Naive thymus-derived CD4-positive, alpha-beta T cell (primary cell): ENCODE measurements around the gene ABCB9. TPM values are rescaled to one million over a fixed set of nuclear protein-coding genes. Genes with fewer than 3 reads are reported as not detected.
"Not testable (repeated sequence)": the region's sequence is repeated elsewhere in the genome, so short reads cannot be mapped to it uniquely, and the experiment has no call there.

Source experiments
- ATAC-seq: fragments of 150-1000 bp; cut with Tn5 transposase; 2 replicates; pipeline ENCODE4 v1.10.0; 2021; ENCODE audit warnings: mild to moderate bottlenecking, moderate library complexity
- CTCF ChIA-PET: fragments of 350-600 bp; sonication (Branson Sonifier 250); formaldehyde crosslinking; loops from one replicate; lab custom pipeline; 2021; ENCODE audit warnings: antibody characterized with exemption; lab: Charles Lee
- POLR2A ChIA-PET: fragments of 350-600 bp; sonication (Branson Sonifier 250); formaldehyde crosslinking; loops from one replicate; lab custom pipeline; 2021; ENCODE audit warnings: antibody characterized with exemption, inconsistent platforms; lab: Charles Lee
- DNase-seq, 9 donors: peaks; one replicate each; pipeline versions ENCODE4 v3.0.0 to v3.0.0-alpha.2; 2020 to 2022; ENCODE audit warnings: mixed read lengths in 1 of 9
- H3K27ac ChIP-seq: one replicate; pipeline ENCODE4 v1.7.0; 2013; ENCODE audit warnings: mild to moderate bottlenecking, low read depth, low read length, moderate library complexity
- H3K27me3 ChIP-seq, 2 donors: one replicate each; pipeline ENCODE4 v1.7.0; 2013; ENCODE audit warnings: low read length in 2 of 2, mild to moderate bottlenecking in 2 of 2, moderate library complexity in 2 of 2; ENCODE audit not compliant: control insufficient read depth in 2 of 2, insufficient read depth in 2 of 2
- H3K36me3 ChIP-seq, 3 experiments: 1 replicate in 2 of 3; 2 replicates in 1 of 3; pipeline ENCODE4 v1.7.0; 2013; ENCODE audit warnings: low read length in 3 of 3, mild to moderate bottlenecking in 3 of 3, moderate library complexity in 1 of 3; ENCODE audit not compliant: insufficient read depth in 3 of 3, control insufficient read depth in 2 of 3
- H3K4me1 ChIP-seq, 2 donors: one replicate each; pipeline ENCODE4 v1.7.0; 2013; ENCODE audit warnings: low read length in 2 of 2, mild to moderate bottlenecking in 2 of 2, moderate library complexity in 1 of 2; ENCODE audit not compliant: control insufficient read depth in 2 of 2, insufficient read depth in 2 of 2
- H3K4me3 ChIP-seq: 2 replicates; pipeline ENCODE4 v1.7.0; 2013; ENCODE audit warnings: mild to moderate bottlenecking, low read length
- H3K9me3 ChIP-seq, 3 experiments: 1 replicate in 2 of 3; 2 replicates in 1 of 3; pipeline ENCODE4 v1.7.0; 2013; ENCODE audit warnings: low read length in 3 of 3; ENCODE audit not compliant: control insufficient read depth in 2 of 3
- H3K27ac Mint-ChIP-seq, 9 donors: one replicate each; pipeline ENCODE4 v1.8.0; 2020 to 2022; ENCODE audit warnings: mixed read lengths in 9 of 9, mild to moderate bottlenecking in 8 of 9, moderate library complexity in 5 of 9, inconsistent platforms in 2 of 9
- H3K27me3 Mint-ChIP-seq, 5 donors: one replicate each; pipeline ENCODE4 v1.8.0; 2021 to 2022; ENCODE audit warnings: mixed read lengths in 5 of 5, mild to moderate bottlenecking in 1 of 5
- H3K36me3 Mint-ChIP-seq, 5 donors: one replicate each; pipeline ENCODE4 v1.8.0; 2020 to 2022; ENCODE audit warnings: mixed read lengths in 5 of 5, mild to moderate bottlenecking in 3 of 5, inconsistent platforms in 1 of 5
- H3K4me1 Mint-ChIP-seq, 7 donors: one replicate each; pipeline ENCODE4 v1.8.0; 2020 to 2022; ENCODE audit warnings: mixed read lengths in 7 of 7, mild to moderate bottlenecking in 3 of 7, inconsistent platforms in 1 of 7
- H3K4me3 Mint-ChIP-seq, 10 donors: one replicate each; pipeline ENCODE4 v1.8.0; 2020 to 2022; ENCODE audit warnings: mild to moderate bottlenecking in 10 of 10, mixed read lengths in 10 of 10, moderate library complexity in 6 of 10, inconsistent platforms in 2 of 10
- H3K9me3 Mint-ChIP-seq, 11 donors: one replicate each; pipeline ENCODE4 v1.8.0; 2020 to 2022; ENCODE audit warnings: mixed read lengths in 11 of 11, mild to moderate bottlenecking in 4 of 11, inconsistent platforms in 1 of 11, moderate library complexity in 1 of 11
- intact Hi-C, 2 donors: fragments of 100-400 bp; cut with micrococcal nuclease; formaldehyde crosslinking; loops; one replicate each; pipeline ENCODE4 v1.15.1; 2023
- polyA plus RNA-seq, 2 donors: library from polyadenylated mRNA; unstranded; fragments of 300-500 nt; fragmentation: Illumina TruSeq; gene quantifications; one replicate each; pipeline ENCODE4 v1.2.3, GENCODE V29; 2021
- total RNA-seq, 6 experiments: library from RNA in 5 of 6; stranded (reverse) in 5 of 6; gene quantifications; 1 replicate in 5 of 6; 2 replicates in 1 of 6; pipeline ENCODE4 v1.2.3 and lab custom pipeline; 2021 to 2026

Gene ABCB9
- total RNA-seq (1 to 10 TPM; 6.2 to 8.9 (median 7.1) TPM), polyA plus RNA-seq (1 to 10 TPM in 1 of 2 donors, under 1 TPM in 1; 0.74 to 1.5 TPM), total RNA-seq (lab: John Stamatoyannopoulos, UW) (13.2 reads per million, percentile 41 among the genes with 10 or more reads in this experiment)

- Mint-ChIP-seq H3K27ac (peak within 1 kb of the TSS in 8 of 9 donors; percentile 22 to 90 (median 70)), H3K4me3 (peak within 1 kb of the TSS; percentile 47 to 84 (median 76)), H3K27me3 (no peaks in the 10 kb centered on the region), H3K36me3 (no peaks in the 10 kb centered on the region), H3K9me3 (peaks cover 0 to 2% (median 0%) of the 10 kb centered on the region in 11 donors), H3K4me1 (peaks cover 5 to 20% (median 12%) of the 10 kb centered on the region in 7 donors)
- Histone ChIP-seq H3K27ac (peak within 1 kb of the TSS; percentile 67), H3K4me3 (peak within 1 kb of the TSS; percentile 80), H3K4me1 (peaks cover 10 to 15% of the 10 kb centered on the region in 2 donors), H3K36me3 (no peaks in the 10 kb centered on the region), H3K27me3 (no peaks in the 10 kb centered on the region), H3K9me3 (no peaks in the 10 kb centered on the region)
- intact Hi-C loops, result loop anchor here (1.0 to 10.0 kb wide), 8 partner anchors 8 to 1601 kb away; partner anchors contain the start of genes ARL6IP4 (in 1 of the 2), MPHOSPH9 (in 1 of the 2), MTRFR (in 1 of the 2) and NCOR2 (in 1 of the 2)
- ATAC-seq (peak; percentile 99), DNase-seq (peak; percentile 78 to 95 (median 85))
- ChIA-PET CTCF (no interaction called here), POLR2A (interaction anchor here (0.6 to 3.0 kb wide), 10 partner anchors 9 to 847 kb away, joined by 3 to 31 read pairs (median 4); partner anchors contain the start of genes ARL6IP4, MPHOSPH9, MTRFR and OGFOD2)
These were observed at the start of gene ABCB9 for GRCh38 chr12:122965851-122966742. ABCB9 (minus strand) TSS chr12:122966463; CDS start chr12:122960235, 6,228 bp downstream.

- H3K27me3 Mint-ChIP-seq, intact Hi-C loops, H3K27ac ChIP-seq, H3K9me3 ChIP-seq, H3K4me3 Mint-ChIP-seq, DNase-seq, ATAC-seq, H3K4me3 ChIP-seq, H3K27me3 ChIP-seq, POLR2A ChIA-PET, H3K4me1 ChIP-seq, H3K9me3 Mint-ChIP-seq: not testable (repeated sequence)
- Mint-ChIP-seq H3K27ac (peak overlapping the region in 2 of 9 donors; percentile 0 to 46), H3K36me3 (peaks cover 0 to 31% (median 0%) of the 10 kb centered on the region in 5 donors), H3K4me1 (peaks cover 0 to 31% (median 20%) of the 10 kb centered on the region in 7 donors)
- CTCF ChIA-PET, result interaction anchor here (0.6 kb wide), 1 partner anchor 219 kb away, joined by 3 read pairs; no protein-coding TSS in a partner anchor
- peaks cover 0 to 48% (median 2%) of the 10 kb centered on the region in 3 experiments for H3K36me3 ChIP-seq
These were observed 48.2 kb upstream of the ABCB9 start for GRCh38 chr12:123014473-123014872.

- DNase-seq, result no peak
- H3K9me3 Mint-ChIP-seq, result no peaks in the 10 kb centered on the region
- ATAC-seq, result no peak
- no peaks in the 10 kb centered on the region for H3K27me3 ChIP-seq
- no peak overlapping the region for H3K27ac ChIP-seq
- CTCF ChIA-PET, result interaction anchor here (0.6 kb wide), 1 partner anchor 218 kb away, joined by 3 read pairs; no protein-coding TSS in a partner anchor
- H3K27me3 Mint-ChIP-seq, result no peaks in the 10 kb centered on the region
- H3K4me1 ChIP-seq, result no peaks in the 10 kb centered on the region
- no peaks in the 10 kb centered on the region for H3K9me3 ChIP-seq
- no peak overlapping the region for H3K4me3 Mint-ChIP-seq
- intact Hi-C loops, result no loop called here
- H3K36me3 Mint-ChIP-seq, result peaks cover 0 to 32% (median 0%) of the 10 kb centered on the region in 5 donors
- peak overlapping the region in 1 of 9 donors; percentile 33 for H3K27ac Mint-ChIP-seq
- H3K36me3 ChIP-seq, result peaks cover 0 to 59% (median 2%) of the 10 kb centered on the region in 3 experiments
- H3K4me1 Mint-ChIP-seq, result peaks cover 0 to 24% (median 15%) of the 10 kb centered on the region in 7 donors
- H3K4me3 ChIP-seq, result no peak overlapping the region
- POLR2A ChIA-PET, result no interaction called here
These were observed 47.2 kb upstream of the ABCB9 start for GRCh38 chr12:123013185-123014095.

GRCh38 chr12:123011701-123012100 lies 45.4 kb upstream of the ABCB9 start:
- intact Hi-C loops, result no loop called here
- H3K27ac ChIP-seq, result no peak overlapping the region
- H3K9me3 ChIP-seq, result no peaks in the 10 kb centered on the region
- H3K4me3 Mint-ChIP-seq, result no peak overlapping the region
- ATAC-seq (no peak), DNase-seq (no peak)
- no peaks in the 10 kb centered on the region for H3K27me3 ChIP-seq
- peaks cover 0 to 40% (median 4%) of the 10 kb centered on the region in 5 donors for H3K36me3 Mint-ChIP-seq
- H3K36me3 ChIP-seq, result peaks cover 0 to 76% (median 0%) of the 10 kb centered on the region in 3 experiments
- no peaks in the 10 kb centered on the region for H3K27me3 Mint-ChIP-seq
- H3K4me3 ChIP-seq, result no peak overlapping the region
- no peaks in the 10 kb centered on the region for H3K9me3 Mint-ChIP-seq
- ChIA-PET CTCF (no interaction called here), POLR2A (interaction anchor here (0.6 kb wide), 1 partner anchor 196 kb away, joined by 4 read pairs; no protein-coding TSS in a partner anchor)
- no peaks in the 10 kb centered on the region for H3K4me1 ChIP-seq
- H3K4me1 Mint-ChIP-seq, result peaks cover 0 to 13% (median 7%) of the 10 kb centered on the region in 7 donors
- peak overlapping the region in 3 of 9 donors; percentile 46 to 78 (median 65) for H3K27ac Mint-ChIP-seq

GRCh38 chr12:123010681-123011080 lies 44.4 kb upstream of the ABCB9 start:
- Mint-ChIP-seq H3K36me3 (peaks cover 0 to 34% (median 4%) of the 10 kb centered on the region in 5 donors), H3K4me1 (peaks cover 0 to 10% (median 5%) of the 10 kb centered on the region in 7 donors), H3K27ac (peak overlapping the region in 2 of 9 donors; percentile 56 to 65), H3K9me3 (no peaks in the 10 kb centered on the region), H3K27me3 (no peaks in the 10 kb centered on the region), H3K4me3 (no peak overlapping the region)
- no peaks in the 10 kb centered on the region for H3K27me3 ChIP-seq
- no peak for ATAC-seq
- peaks cover 0 to 76% (median 0%) of the 10 kb centered on the region in 3 experiments for H3K36me3 ChIP-seq
- CTCF ChIA-PET, result no interaction called here
- intact Hi-C loops, result no loop called here
- no peak for DNase-seq
- H3K4me3 ChIP-seq, result no peak overlapping the region
- POLR2A ChIA-PET, result no interaction called here
- no peak overlapping the region for H3K27ac ChIP-seq
- H3K9me3 ChIP-seq, result no peaks in the 10 kb centered on the region
- H3K4me1 ChIP-seq, result no peaks in the 10 kb centered on the region

GRCh38 chr12:123010110-123010509 lies 43.8 kb upstream of the ABCB9 start:
- Histone ChIP-seq H3K36me3 (peaks cover 0 to 82% (median 0%) of the 10 kb centered on the region in 3 experiments), H3K27me3 (no peaks in the 10 kb centered on the region), H3K27ac (no peak overlapping the region), H3K4me1 (no peaks in the 10 kb centered on the region), H3K4me3 (no peak overlapping the region), H3K9me3 (no peaks in the 10 kb centered on the region)
- ChIA-PET POLR2A (no interaction called here), CTCF (no interaction called here)
- H3K4me3 Mint-ChIP-seq, result no peak overlapping the region
- no peaks in the 10 kb centered on the region for H3K27me3 Mint-ChIP-seq
- DNase-seq (no peak), ATAC-seq (no peak)
- peaks cover 0 to 30% (median 4%) of the 10 kb centered on the region in 5 donors for H3K36me3 Mint-ChIP-seq
- peak overlapping the region in 2 of 9 donors; percentile 25 to 65 for H3K27ac Mint-ChIP-seq
- peaks cover 0 to 4% (median 2%) of the 10 kb centered on the region in 7 donors for H3K4me1 Mint-ChIP-seq
- intact Hi-C loops, result no loop called here
- no peaks in the 10 kb centered on the region for H3K9me3 Mint-ChIP-seq
